GM19395 (cell line): Measurements from ENCODE around the gene IPO11.

Experiments
- ATAC-seq: cut with Tn5 transposase; IDR thresholded peaks from one replicate; pipeline ENCODE4 v1.9.1; 2021; ENCODE audit warnings: mild to moderate bottlenecking, moderate library complexity; ENCODE audit not compliant: unreplicated experiment

IPO11 gene

GRCh38 chr5:62568800-62569432 is 156.4 kb downstream of the IPO11 start:
- ATAC-seq: no peak

GRCh38 chr5:62569470-62569869 is 156.9 kb downstream of the IPO11 start:
- ATAC-seq: no peak

- no peak for ATAC-seq
Measured at GRCh38 chr5:62572918-62573514, 160.5 kb downstream of the IPO11 start.

- peak; percentile 58 for ATAC-seq
Measured at GRCh38 chr5:62574599-62574998, 162.0 kb downstream of the IPO11 start.

GRCh38 chr5:62575066-62575465 is 162.5 kb downstream of the IPO11 start:
- no peak for ATAC-seq

- no peak for ATAC-seq
Measured at GRCh38 chr5:62575489-62575888, 162.9 kb downstream of the IPO11 start.

- no peak for ATAC-seq
Measured at GRCh38 chr5:62576570-62577170, 164.1 kb downstream of the IPO11 start.

- no peak for ATAC-seq
Measured at GRCh38 chr5:62577488-62577887, 164.9 kb downstream of the IPO11 start.

GRCh38 chr5:62578540-62578939 is 166.0 kb downstream of the IPO11 start, which contains the start of gene LRRC70:
Gene LRRC70, plus strand, starts transcription at chr5:62578819. Its CDS starts 620 bp downstream, at chr5:62579439.
- peak; percentile 92 for ATAC-seq

GRCh38 chr5:62579761-62580160 is 167.2 kb downstream of the IPO11 start:
- no peak for ATAC-seq

GRCh38 chr5:62581836-62582597 is 169.5 kb downstream of the IPO11 start:
- ATAC-seq: no peak

- no peak for ATAC-seq
Measured at GRCh38 chr5:62584391-62584790, 171.8 kb downstream of the IPO11 start.

GRCh38 chr5:62585306-62585705 is 172.7 kb downstream of the IPO11 start:
- no peak for ATAC-seq

- ATAC-seq: no peak
Measured at GRCh38 chr5:62585751-62586150, 173.2 kb downstream of the IPO11 start.

GRCh38 chr5:62587737-62588136 is 175.2 kb downstream of the IPO11 start:
- ATAC-seq: peak; percentile 61

- no peak for ATAC-seq
Measured at GRCh38 chr5:62588668-62589067, 176.1 kb downstream of the IPO11 start.

GRCh38 chr5:62589504-62589903 is 176.9 kb downstream of the IPO11 start:
- no peak for ATAC-seq

- ATAC-seq: no peak
Measured at GRCh38 chr5:62590387-62590786, 177.8 kb downstream of the IPO11 start.

- ATAC-seq: no peak
Measured at GRCh38 chr5:62592558-62592957, 180.0 kb downstream of the IPO11 start.

- ATAC-seq: no peak
Measured at GRCh38 chr5:62593331-62593730, 180.8 kb downstream of the IPO11 start.

GRCh38 chr5:62594364-62594984 is 181.9 kb downstream of the IPO11 start:
- no peak for ATAC-seq
